Posterior cingulate gyrus (tissue), 11 donors: ENCODE data around the gene POP5.

Experiments used
- DNase-seq, 10 donors: peaks; one replicate each; pipeline versions ENCODE4 v3.0.0 to v3.0.0-alpha.2; 2020 to 2021; ENCODE audit warnings: mixed read lengths in 3 of 10
- intact Hi-C: fragments of 100-400 bp; cut with DNase I; formaldehyde crosslinking; loops from one replicate; pipeline ENCODE4 v1.15.1; 2023

The POP5 gene

GRCh38 chr12:120592121-120593049 lies 11.2 kb upstream of the POP5 start:
- intact Hi-C loops = no loop called here
- DNase-seq = peak in 5 of 10 donors; percentile 29 to 89 (median 56)

GRCh38 chr12:120590741-120591407 lies 9.7 kb upstream of the POP5 start:
- DNase-seq = peak in 1 of 10 donors; percentile 30
- intact Hi-C loops = no loop called here

GRCh38 chr12:120588948-120589930 lies 8.0 kb upstream of the POP5 start:
- peak; percentile 24 to 98 (median 84) for DNase-seq

GRCh38 chr12:120588371-120588770 lies 7.2 kb upstream of the POP5 start:
- DNase-seq = peak in 1 of 10 donors; percentile 2
- intact Hi-C loops = no loop called here

More at GRCh38 chr12:120588948-120589930, 8.0 kb upstream of the POP5 start:
- intact Hi-C loops = no loop called here

GRCh38 chr12:120586860-120587259 lies 5.7 kb upstream of the POP5 start:
- no peak for DNase-seq
- intact Hi-C loops = no loop called here

GRCh38 chr12:120586206-120586605 lies 5.0 kb upstream of the POP5 start:
- DNase-seq = peak in 1 of 10 donors; percentile 11
- intact Hi-C loops = no loop called here

- DNase-seq = peak; percentile 41 to 96 (median 74)
- intact Hi-C loops = no loop called here
Measured at GRCh38 chr12:120584343-120585149, 3.3 kb upstream of the POP5 start.

GRCh38 chr12:120583478-120584030 lies 2.4 kb upstream of the POP5 start:
- peak; percentile 62 to 97 (median 82) for DNase-seq
- intact Hi-C loops = loop anchor here (1.0 to 2.0 kb wide), 3 partner anchors 65 to 388 kb away; no protein-coding TSS in a partner anchor

- peak in 1 of 10 donors; percentile 20 for DNase-seq
- intact Hi-C loops = loop anchor here (2.0 kb wide), 1 partner anchor 67 kb away; no protein-coding TSS in a partner anchor
Measured at GRCh38 chr12:120581998-120582397, 796 bp upstream of the POP5 start.

GRCh38 chr12:120579179-120579578 lies 2.0 kb downstream of the POP5 start:
- peak in 1 of 10 donors; percentile 8 for DNase-seq
- intact Hi-C loops = no loop called here

- no peak for DNase-seq
- intact Hi-C loops = no loop called here
Measured at GRCh38 chr12:120574106-120574505, 7.1 kb downstream of the POP5 start.

GRCh38 chr12:120573560-120573959 lies 7.6 kb downstream of the POP5 start:
- intact Hi-C loops = no loop called here
- peak in 1 of 10 donors; percentile 35 for DNase-seq

GRCh38 chr12:120571299-120571698 lies 9.9 kb downstream of the POP5 start:
- intact Hi-C loops = no loop called here

GRCh38 chr12:120563495-120563894 lies 17.7 kb downstream of the POP5 start:
- intact Hi-C loops = no loop called here

More at GRCh38 chr12:120571299-120571698, 9.9 kb downstream of the POP5 start:
- no peak for DNase-seq

GRCh38 chr12:120562906-120563305 lies 18.3 kb downstream of the POP5 start:
- intact Hi-C loops = no loop called here

More at GRCh38 chr12:120563495-120563894, 17.7 kb downstream of the POP5 start:
- DNase-seq = peak in 1 of 10 donors; percentile 43

GRCh38 chr12:120557589-120557988 lies 23.6 kb downstream of the POP5 start:
- intact Hi-C loops = no loop called here

More at GRCh38 chr12:120562906-120563305, 18.3 kb downstream of the POP5 start:
- no peak for DNase-seq

GRCh38 chr12:120554678-120555077 lies 26.5 kb downstream of the POP5 start:
- intact Hi-C loops = no loop called here

More at GRCh38 chr12:120557589-120557988, 23.6 kb downstream of the POP5 start:
- DNase-seq = no peak

GRCh38 chr12:120546050-120546386 lies 35.2 kb downstream of the POP5 start:
- intact Hi-C loops = no loop called here
- DNase-seq = no peak

More at GRCh38 chr12:120554678-120555077, 26.5 kb downstream of the POP5 start:
- DNase-seq = no peak

GRCh38 chr12:120544691-120545090 lies 36.5 kb downstream of the POP5 start:
- no peak for DNase-seq
- intact Hi-C loops = no loop called here
